Small intestine (tissue), 7 donors: Measurements from ENCODE around the gene VPS13D. TPM values are rescaled to one million over a fixed set of nuclear protein-coding genes. Genes with fewer than 3 reads are reported as not detected.

Source experiments
- DNase-seq, 2 donors: peaks; one replicate each; pipeline versions ENCODE4 v3.0.0 to v3.0.0-alpha.2; 2013
- FAIRE-seq: peaks from 2 replicates; lab custom pipeline; 2012; peaks lifted over from hg19 to GRCh38; lab: Jason Lieb, UNC
- H3K27ac ChIP-seq, 3 donors: one replicate each; pipeline ENCODE4 v1.5.1; 2013; ENCODE audit warnings: low read length in 2 of 3, mild to moderate bottlenecking in 2 of 3, control low read depth in 1 of 3, inconsistent platforms in 1 of 3, low read depth in 1 of 3, moderate library complexity in 1 of 3
- H3K27me3 ChIP-seq, 3 donors: one replicate each; pipeline ENCODE4 v1.6.1; 2013; ENCODE audit warnings: low read length in 3 of 3, inconsistent platforms in 1 of 3; ENCODE audit not compliant: control insufficient read depth in 3 of 3, insufficient read depth in 3 of 3
- H3K36me3 ChIP-seq, 3 donors: one replicate each; pipeline ENCODE4 v1.6.1; 2013; ENCODE audit warnings: low read length in 3 of 3, inconsistent platforms in 1 of 3, low read depth in 1 of 3, mild to moderate bottlenecking in 1 of 3, moderate library complexity in 1 of 3; ENCODE audit not compliant: control insufficient read depth in 3 of 3, insufficient read depth in 2 of 3
- H3K4me1 ChIP-seq, 3 donors: one replicate each; pipeline ENCODE4 v1.6.1; 2013; ENCODE audit warnings: low read length in 2 of 3, inconsistent platforms in 1 of 3, low read depth in 1 of 3, mild to moderate bottlenecking in 1 of 3, moderate library complexity in 1 of 3; ENCODE audit not compliant: control insufficient read depth in 3 of 3, insufficient read depth in 2 of 3
- H3K4me3 ChIP-seq, 3 donors: one replicate each; pipeline ENCODE4 v1.5.1; 2013; ENCODE audit warnings: low read length in 3 of 3, control low read depth in 1 of 3, inconsistent platforms in 1 of 3, low read depth in 1 of 3, mild to moderate bottlenecking in 1 of 3, moderate library complexity in 1 of 3
- H3K9me3 ChIP-seq, 2 donors: one replicate each; pipeline ENCODE4 v1.6.1; 2013; ENCODE audit warnings: low read depth in 1 of 2, low read length in 1 of 2; ENCODE audit not compliant: control insufficient read depth in 2 of 2, insufficient read depth in 1 of 2
- WGBS, 3 donors: extraction: QIAGEN DNeasy Blood & Tissue Kit; methylation state at CpG; one replicate each; pipeline ENCODE4 v1.1.7; 2013; 5-methylcytosine and 5-hydroxymethylcytosine counted together
- polyA plus RNA-seq, 4 donors: library from polyadenylated mRNA; stranded (reverse) in 3 of 4; unstranded in 1 of 4; fragments of 200-250 nt in 3 of 4; fragments of 120-200 nt in 1 of 4; gene quantifications; one replicate each; pipeline versions ENCODE4 v1.2.1 to v1.2.3, GENCODE V29; 2013
- donor health status: healthy with polysubstance abuse.
- donor health status: control.
- donor health status: control.
- donor health status: Bipolar disorder and iron deficiency.
- donor health status: healthy.

Gene VPS13D
- polyA plus RNA-seq, 4 donors, result 15.9 to 21.5 (median 17.7) TPM

DNA sequence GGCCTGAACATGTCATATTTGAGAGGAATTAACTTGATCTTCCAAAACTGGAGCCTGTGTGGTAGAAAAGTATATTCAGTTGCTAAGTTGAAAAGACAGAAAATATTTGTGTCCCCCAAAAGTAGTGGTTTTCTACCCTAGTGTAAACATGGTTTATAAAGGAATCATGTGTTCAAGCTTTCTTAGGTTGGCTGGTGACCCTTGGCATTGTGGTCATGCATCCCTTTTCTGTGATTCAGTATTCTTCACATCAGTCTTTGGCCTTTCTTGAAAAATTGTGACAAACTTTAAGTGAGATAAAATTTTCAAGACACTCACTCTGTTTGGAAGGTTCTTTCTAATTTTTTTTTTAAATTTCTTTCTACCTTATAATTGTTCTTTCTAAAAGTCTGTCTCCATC, 195.0 kb downstream of the VPS13D start:
- H3K27me3 ChIP-seq, result no peaks in the 10 kb centered on the region
- H3K9me3 ChIP-seq, result no peaks in the 10 kb centered on the region
- H3K36me3 ChIP-seq, result peaks cover 0 to 5% (median 5%) of the 10 kb centered on the region in 3 donors
- peaks cover 0 to 13% (median 0%) of the 10 kb centered on the region in 3 donors for H3K4me1 ChIP-seq
- H3K27ac ChIP-seq, result no peak overlapping the region
- DNase-seq (no peak), FAIRE-seq (no peak)
- no peak overlapping the region for H3K4me3 ChIP-seq

DNA sequence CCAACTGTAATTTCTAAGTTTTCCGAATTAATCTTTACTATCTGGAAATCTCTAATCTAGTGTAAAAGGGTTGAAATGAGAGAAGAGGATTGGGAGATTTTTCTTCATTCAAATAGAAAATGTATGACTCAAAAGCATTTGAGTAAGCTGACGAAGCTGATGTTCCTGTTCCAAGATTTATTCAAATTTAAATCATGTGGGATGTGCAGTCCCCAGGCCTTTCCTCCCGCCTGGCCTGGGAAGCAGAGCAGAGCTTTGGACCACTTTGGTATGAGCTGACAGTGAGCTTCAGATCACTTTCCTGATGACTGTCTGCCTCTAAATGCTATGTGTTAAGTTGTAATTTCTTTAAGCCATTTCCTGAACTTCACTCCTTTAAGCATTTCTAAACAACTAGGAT, 196.2 kb downstream of the VPS13D start:
- H3K27ac ChIP-seq, result no peak overlapping the region
- H3K9me3 ChIP-seq, result no peaks in the 10 kb centered on the region
- peaks cover 0 to 5% (median 5%) of the 10 kb centered on the region in 3 donors for H3K36me3 ChIP-seq
- DNase-seq, result no peak
- 82 to 91% (median 90%) methylated on average over 3 of the region's 3 CpGs for WGBS, 3 donors
- H3K4me3 ChIP-seq, result no peak overlapping the region
- no peak for FAIRE-seq
- H3K27me3 ChIP-seq, result no peaks in the 10 kb centered on the region
- H3K4me1 ChIP-seq, result peaks cover 0 to 20% (median 0%) of the 10 kb centered on the region in 3 donors

GRCh38 chr1:12428334-12428733, 198.5 kb downstream of the VPS13D start:
- peaks cover 2 to 28% (median 7%) of the 10 kb centered on the region in 3 donors for H3K4me1 ChIP-seq
- H3K36me3 ChIP-seq, result peaks cover 0 to 8% (median 7%) of the 10 kb centered on the region in 3 donors
- 93 to 95% (median 95%) methylated on average over 4 of the region's 4 CpGs for WGBS, 3 donors
- no peak overlapping the region for H3K27ac ChIP-seq
- H3K27me3 ChIP-seq, result no peaks in the 10 kb centered on the region
- H3K4me3 ChIP-seq, result no peak overlapping the region
- H3K9me3 ChIP-seq, result no peaks in the 10 kb centered on the region
- FAIRE-seq, result no peak
- DNase-seq, result no peak

DNA sequence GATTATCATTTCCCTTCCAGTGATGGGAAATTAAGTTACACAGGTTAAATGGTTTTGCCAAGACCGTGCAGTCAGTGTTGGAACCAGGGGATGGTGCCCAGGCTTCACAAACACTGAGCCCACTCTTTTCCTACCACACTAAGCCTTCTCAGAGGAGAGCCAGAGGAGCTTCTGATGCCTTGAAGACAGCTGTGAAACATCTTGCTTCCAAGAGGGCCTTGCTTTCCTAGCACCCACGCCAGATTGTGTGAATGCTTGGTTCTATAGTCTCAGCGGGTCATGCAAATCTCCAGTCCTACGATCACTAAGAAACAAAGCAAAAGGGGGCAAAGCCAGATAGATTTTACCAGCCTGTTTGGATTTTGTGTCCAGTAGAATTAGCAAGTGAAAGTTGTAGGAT, 200.7 kb downstream of the VPS13D start:
- no peaks in the 10 kb centered on the region for H3K9me3 ChIP-seq
- H3K27me3 ChIP-seq, result no peaks in the 10 kb centered on the region
- H3K4me1 ChIP-seq, result peaks cover 4 to 35% (median 20%) of the 10 kb centered on the region in 3 donors
- H3K36me3 ChIP-seq, result peaks cover 0 to 8% (median 5%) of the 10 kb centered on the region in 3 donors
- WGBS, 3 donors, result 87 to 96% (median 93%) methylated on average over 4 of the region's 4 CpGs
- FAIRE-seq (no peak), DNase-seq (no peak)
- H3K4me3 ChIP-seq, result no peak overlapping the region
- H3K27ac ChIP-seq, result no peak overlapping the region

- Histone ChIP-seq H3K27ac (peak overlapping the region; percentile 33 to 89 (median 67)), H3K4me1 (peaks cover 4 to 32% (median 25%) of the 10 kb centered on the region in 3 donors), H3K27me3 (no peaks in the 10 kb centered on the region), H3K4me3 (no peak overlapping the region), H3K9me3 (peaks cover 0 to 3% of the 10 kb centered on the region in 2 donors), H3K36me3 (peaks cover 0 to 14% (median 5%) of the 10 kb centered on the region in 3 donors)
- no peak for DNase-seq
- no peak for FAIRE-seq
- WGBS, 3 donors, result 83 to 84% (median 83%) methylated on average over 6 of the region's 6 CpGs
Measured at GRCh38 chr1:12432897-12433296, 203.1 kb downstream of the VPS13D start.

GRCh38 chr1:12433323-12434053, 203.7 kb downstream of the VPS13D start:
- Histone ChIP-seq H3K27ac (peak overlapping the region; percentile 38 to 89 (median 67)), H3K4me1 (peaks cover 4 to 27% (median 26%) of the 10 kb centered on the region in 3 donors), H3K4me3 (no peak overlapping the region), H3K36me3 (peaks cover 0 to 12% (median 2%) of the 10 kb centered on the region in 3 donors), H3K9me3 (peaks cover 0 to 7% of the 10 kb centered on the region in 2 donors), H3K27me3 (no peaks in the 10 kb centered on the region)
- WGBS, 3 donors, result 20 to 30% (median 25%) methylated on average over 12 of the region's 12 CpGs
- no peak for FAIRE-seq
- DNase-seq, result peak; percentile 82 to 88

GRCh38 chr1:12434174-12434573, 204.3 kb downstream of the VPS13D start:
- Histone ChIP-seq H3K4me3 (no peak overlapping the region), H3K27ac (peak overlapping the region in 2 of 3 donors; percentile 61 to 67), H3K27me3 (no peaks in the 10 kb centered on the region), H3K9me3 (peaks cover 0 to 7% of the 10 kb centered on the region in 2 donors), H3K36me3 (peaks cover 0 to 16% (median 2%) of the 10 kb centered on the region in 3 donors), H3K4me1 (peaks cover 4 to 27% (median 26%) of the 10 kb centered on the region in 3 donors)
- 36 to 62% (median 50%) methylated on average over 5 of the region's 5 CpGs for WGBS, 3 donors
- no peak for FAIRE-seq
- peak in 1 of 2 donors; percentile 59 for DNase-seq

DNA sequence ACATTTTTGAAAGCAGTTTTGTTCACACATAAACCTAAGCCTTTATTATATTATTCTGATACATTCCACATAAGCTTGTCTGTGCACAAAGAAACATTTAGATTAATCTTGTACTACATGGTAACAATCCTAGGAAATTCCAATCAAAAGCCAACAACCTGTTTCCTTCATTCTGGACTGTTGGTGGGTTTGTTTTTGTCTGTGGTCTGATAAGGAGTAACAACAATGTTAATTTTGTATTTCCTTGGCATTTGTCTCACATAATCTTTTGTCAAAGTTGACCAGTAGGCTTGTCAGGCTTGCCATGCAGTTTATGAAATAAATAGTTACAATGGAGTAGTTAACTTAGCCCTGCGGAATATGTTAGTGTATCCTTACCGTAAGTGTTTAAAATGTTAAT, 204.9 kb downstream of the VPS13D start:
- Histone ChIP-seq H3K27me3 (no peaks in the 10 kb centered on the region), H3K27ac (no peak overlapping the region), H3K9me3 (peaks cover 0 to 7% of the 10 kb centered on the region in 2 donors), H3K4me1 (peaks cover 4 to 27% (median 26%) of the 10 kb centered on the region in 3 donors), H3K4me3 (no peak overlapping the region), H3K36me3 (peaks cover 0 to 16% (median 2%) of the 10 kb centered on the region in 3 donors)
- DNase-seq (no peak), FAIRE-seq (no peak)
- 87 to 88% (median 88%) methylated on average over 2 of the region's 2 CpGs for WGBS, 3 donors
